H1 (cell line): ENCODE measurements around the gene ZMYND12.

Experiments
- EP300 ChIP-seq, 2 experiments: IDR thresholded peaks; 1 replicate in 1 of 2; 2 replicates in 1 of 2; pipeline ENCODE4 v1.6.1; 2011 to 2012; ENCODE audit warnings: low read depth in 2 of 2, low read length in 2 of 2, mild to moderate bottlenecking in 2 of 2, borderline replicate concordance in 1 of 2, inconsistent platforms in 1 of 2, moderate library complexity in 1 of 2
- EZH2 ChIP-seq: fragments of 200-600 bp; sonication (generic); IDR thresholded peaks from 2 replicates; pipeline ENCODE4 v1.7.1; 2012; ENCODE audit warnings: low read depth, mild to moderate bottlenecking, moderate library complexity, low read length, inconsistent platforms; ENCODE audit not compliant: severe bottlenecking
- NANOG ChIP-seq: IDR thresholded peaks from 2 replicates; pipeline ENCODE4 v1.6.1; 2011; ENCODE audit warnings: low read length, low read depth, mild to moderate bottlenecking, inconsistent platforms; ENCODE audit not compliant: insufficient read depth, poor library complexity, severe bottlenecking
- POLR2A ChIP-seq, 2 experiments: IDR thresholded peaks; 1 replicate in 1 of 2; 2 replicates in 1 of 2; pipeline ENCODE4 v1.6.1; 2011; ENCODE audit warnings: low read depth in 2 of 2, low read length in 2 of 2, mild to moderate bottlenecking in 2 of 2; ENCODE audit errors: control extremely low read depth in 1 of 2
- RNF2 ChIP-seq: fragments of 200-900, 300-1000 bp; sonication (generic); IDR thresholded peaks from 2 replicates; pipeline ENCODE4 v1.7.1; 2016; ENCODE audit warnings: borderline replicate concordance, low read depth, mild to moderate bottlenecking, antibody characterized with exemption, low read length; ENCODE audit not compliant: poor library complexity, severe bottlenecking; ENCODE audit errors: missing control alignments
- SP2 ChIP-seq: IDR thresholded peaks from 2 replicates; pipeline ENCODE4 v1.6.1; 2012; ENCODE audit warnings: mild to moderate bottlenecking, low read length, inconsistent platforms
- TCF12 ChIP-seq: IDR thresholded peaks from 2 replicates; pipeline ENCODE4 v1.6.1; 2011; ENCODE audit warnings: low read depth, mild to moderate bottlenecking, low read length
- TF ChIP-seq, protein P1 (sequence below): IDR thresholded peaks from 2 replicates; pipeline ENCODE4 v1.6.1; 2012; ENCODE audit warnings: inconsistent platforms
- TF ChIP-seq, protein P2 (sequence below), 3 experiments: IDR thresholded peaks; 1 replicate in 2 of 3; 2 replicates in 1 of 3; pipeline versions ENCODE4 v1.5.1 to v1.6.1; 2011; ENCODE audit warnings: low read length in 3 of 3, mild to moderate bottlenecking in 3 of 3, inconsistent platforms in 2 of 3, low read depth in 1 of 3, moderate library complexity in 1 of 3; ENCODE audit not compliant: insufficient read depth in 1 of 3; ENCODE audit errors: control extremely low read depth in 1 of 3
- TF ChIP-seq, protein P3 (sequence below): IDR thresholded peaks from 2 replicates; pipeline ENCODE4 v1.6.1; 2011; ENCODE audit warnings: low read depth, mild to moderate bottlenecking, low read length; ENCODE audit not compliant: insufficient read depth

DNA sequence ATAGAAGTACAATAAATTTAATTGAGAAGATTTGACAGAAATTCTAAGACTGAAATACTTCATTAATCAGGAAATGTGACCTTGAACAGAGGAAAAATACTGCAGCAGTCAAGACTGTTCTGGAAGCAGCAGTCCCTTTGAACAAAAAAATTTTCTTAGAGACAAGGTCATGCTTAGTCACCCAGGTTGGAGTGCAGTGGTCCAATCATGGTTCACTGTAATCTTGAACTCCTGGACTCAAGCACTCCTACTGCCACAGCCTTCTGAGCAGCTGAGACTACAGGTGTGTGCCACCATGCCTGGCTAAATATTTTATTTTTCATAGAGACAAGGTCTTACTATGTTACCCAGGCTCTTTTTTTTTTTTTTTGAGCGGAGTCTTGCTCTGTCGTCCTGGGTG is 5.4 kb upstream of the ZMYND12 start:
- TF ChIP-seq, protein P1, sequence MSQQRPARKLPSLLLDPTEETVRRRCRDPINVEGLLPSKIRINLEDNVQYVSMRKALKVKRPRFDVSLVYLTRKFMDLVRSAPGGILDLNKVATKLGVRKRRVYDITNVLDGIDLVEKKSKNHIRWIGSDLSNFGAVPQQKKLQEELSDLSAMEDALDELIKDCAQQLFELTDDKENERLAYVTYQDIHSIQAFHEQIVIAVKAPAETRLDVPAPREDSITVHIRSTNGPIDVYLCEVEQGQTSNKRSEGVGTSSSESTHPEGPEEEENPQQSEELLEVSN = no peak
- TF ChIP-seq RNF2 = no peak
- no peak for TF ChIP-seq POLR2A (IDR thresholded peaks at IDR 0.05; ENCODE audit: control extremely low read depth in 1 of 2, low read depth in 2 of 2, low read length in 2 of 2)
- TF ChIP-seq TCF12 = no peak
- no peak for TF ChIP-seq EZH2
- TF ChIP-seq, protein P2, sequence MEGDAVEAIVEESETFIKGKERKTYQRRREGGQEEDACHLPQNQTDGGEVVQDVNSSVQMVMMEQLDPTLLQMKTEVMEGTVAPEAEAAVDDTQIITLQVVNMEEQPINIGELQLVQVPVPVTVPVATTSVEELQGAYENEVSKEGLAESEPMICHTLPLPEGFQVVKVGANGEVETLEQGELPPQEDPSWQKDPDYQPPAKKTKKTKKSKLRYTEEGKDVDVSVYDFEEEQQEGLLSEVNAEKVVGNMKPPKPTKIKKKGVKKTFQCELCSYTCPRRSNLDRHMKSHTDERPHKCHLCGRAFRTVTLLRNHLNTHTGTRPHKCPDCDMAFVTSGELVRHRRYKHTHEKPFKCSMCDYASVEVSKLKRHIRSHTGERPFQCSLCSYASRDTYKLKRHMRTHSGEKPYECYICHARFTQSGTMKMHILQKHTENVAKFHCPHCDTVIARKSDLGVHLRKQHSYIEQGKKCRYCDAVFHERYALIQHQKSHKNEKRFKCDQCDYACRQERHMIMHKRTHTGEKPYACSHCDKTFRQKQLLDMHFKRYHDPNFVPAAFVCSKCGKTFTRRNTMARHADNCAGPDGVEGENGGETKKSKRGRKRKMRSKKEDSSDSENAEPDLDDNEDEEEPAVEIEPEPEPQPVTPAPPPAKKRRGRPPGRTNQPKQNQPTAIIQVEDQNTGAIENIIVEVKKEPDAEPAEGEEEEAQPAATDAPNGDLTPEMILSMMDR (IDR thresholded peaks at IDR 0.05; ENCODE audit: control extremely low read depth in 1 of 3, insufficient read depth in 1 of 3, low read depth in 1 of 3, low read length in 3 of 3) = no peak
- no peak for TF ChIP-seq EP300 (IDR thresholded peaks at IDR 0.05; ENCODE audit: borderline replicate concordance in 1 of 2, low read depth in 2 of 2, low read length in 2 of 2)
- TF ChIP-seq, protein P3, sequence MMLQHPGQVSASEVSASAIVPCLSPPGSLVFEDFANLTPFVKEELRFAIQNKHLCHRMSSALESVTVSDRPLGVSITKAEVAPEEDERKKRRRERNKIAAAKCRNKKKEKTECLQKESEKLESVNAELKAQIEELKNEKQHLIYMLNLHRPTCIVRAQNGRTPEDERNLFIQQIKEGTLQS = no peak
- TF ChIP-seq SP2 = no peak
- no peak for TF ChIP-seq NANOG
